SK-N-MC (cell line): Measurements from ENCODE around the gene TSHZ2.

Experiments used
- EZH2 ChIP-seq: fragments of 200-600 bp; sonication (generic); IDR thresholded peaks from one replicate; pipeline ENCODE4 v1.6.1; 2017; ENCODE audit warnings: antibody characterized with exemption
- POLR2AphosphoS5 ChIP-seq: IDR thresholded peaks from 2 replicates; pipeline ENCODE4 v1.6.1; 2012; ENCODE audit warnings: mild to moderate bottlenecking, low read depth, low read length, borderline replicate concordance

GRCh38 chr20:53103124-53103523, 131.0 kb downstream of the TSHZ2 start:
- no peak for TF ChIP-seq EZH2
- no peak for TF ChIP-seq POLR2AphosphoS5
